BJ (cell line): ENCODE measurements around the gene MAP2K7. TPM values are rescaled to one million over a fixed set of nuclear protein-coding genes. Genes with fewer than 3 reads are reported as not detected.

ENCODE experiments used
- CTCF ChIA-PET: fragments of 350-600 bp; formaldehyde crosslinking; extraction: SDS; loops from one replicate; lab custom pipeline; 2021; ENCODE audit warnings: antibody characterized with exemption, inconsistent platforms; lab: Yijun Ruan, JAX
- POLR2A ChIA-PET: fragments of 300-600 bp; sonication (Branson Sonifier 250); formaldehyde crosslinking; extraction: SDS; loops from one replicate; lab custom pipeline; 2021; ENCODE audit warnings: antibody characterized with exemption; lab: Charles Lee
- DNase-seq: peaks from one replicate; pipeline ENCODE4 v3.0.0-alpha.2; 2011; ENCODE audit warnings: low read depth
- H3K27me3 ChIP-seq: 2 replicates; pipeline ENCODE4 v1.6.0; 2011; ENCODE audit warnings: low read length; ENCODE audit not compliant: control insufficient read depth, insufficient read depth
- H3K36me3 ChIP-seq: 2 replicates; pipeline ENCODE4 v1.5.1; 2011; ENCODE audit warnings: low read length; ENCODE audit not compliant: control insufficient read depth, insufficient read depth
- H3K4me3 ChIP-seq: 2 replicates; pipeline ENCODE4 v1.5.1; 2011; ENCODE audit warnings: low read depth, mild to moderate bottlenecking, control low read depth, low read length
- CTCF ChIP-seq: IDR thresholded peaks from 2 replicates; pipeline ENCODE4 v1.5.1; 2011; ENCODE audit warnings: low read depth, mild to moderate bottlenecking, control low read depth, inconsistent platforms, low read length, moderate library complexity; ENCODE audit not compliant: insufficient read depth
- polyA plus RNA-seq: library from polyadenylated mRNA; depleted of rRNA; stranded (reverse); fragments of >200 nt; gene quantifications from 2 replicates; pipeline ENCODE4 v1.2.3, GENCODE V29; 2011

MAP2K7 gene
- polyA plus RNA-seq, 1 experiment, result 8.0 TPM

- no peak overlapping the region for H3K4me3 ChIP-seq
- DNase-seq, result no peak
- no peaks in the 10 kb centered on the region for H3K27me3 ChIP-seq
- peaks cover 4% of the 10 kb centered on the region for H3K36me3 ChIP-seq
- ChIA-PET CTCF (interaction anchor here (1.7 kb wide), 1 partner anchor 26 kb away, joined by 4 read pairs; no protein-coding TSS in a partner anchor), POLR2A (interaction anchor here (0.8 kb wide), 1 partner anchor 31 kb away, joined by 14 read pairs; no protein-coding TSS in a partner anchor)
- TF ChIP-seq CTCF, result no peak
Observed at GRCh38 chr19:7897292-7897691, 6.4 kb upstream of the MAP2K7 start.

DNA sequence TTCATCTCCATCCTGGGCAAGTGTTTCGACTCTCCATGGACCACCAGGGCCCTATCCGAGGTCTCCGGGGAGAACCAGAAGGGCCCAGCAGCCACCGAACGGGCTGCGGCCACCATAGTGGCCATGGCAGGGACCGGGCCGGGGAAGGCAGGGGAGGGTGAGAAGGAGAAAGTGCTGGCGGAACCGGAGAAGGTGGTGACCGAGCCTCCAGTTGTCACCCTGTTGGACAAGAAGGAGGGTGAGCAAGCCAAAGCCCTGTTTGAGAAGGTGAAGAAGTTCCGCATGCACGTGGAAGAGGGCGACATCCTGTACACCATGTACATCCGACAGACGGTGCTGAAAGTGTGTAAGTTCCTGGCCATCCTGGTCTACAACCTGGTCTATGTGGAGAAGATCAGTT lies 4.7 kb upstream of the MAP2K7 start:
- no peak for TF ChIP-seq CTCF
- CTCF ChIA-PET, result interaction anchor here (1.6 to 1.9 kb wide), 2 partner anchors 21 to 47 kb away, joined by 3 to 6 read pairs; partner anchors contain the start of gene SNAPC2
- Histone ChIP-seq H3K36me3 (peaks cover 4% of the 10 kb centered on the region), H3K4me3 (no peak overlapping the region), H3K27me3 (no peaks in the 10 kb centered on the region)
- no peak for DNase-seq
- POLR2A ChIA-PET, result no interaction called here

DNA sequence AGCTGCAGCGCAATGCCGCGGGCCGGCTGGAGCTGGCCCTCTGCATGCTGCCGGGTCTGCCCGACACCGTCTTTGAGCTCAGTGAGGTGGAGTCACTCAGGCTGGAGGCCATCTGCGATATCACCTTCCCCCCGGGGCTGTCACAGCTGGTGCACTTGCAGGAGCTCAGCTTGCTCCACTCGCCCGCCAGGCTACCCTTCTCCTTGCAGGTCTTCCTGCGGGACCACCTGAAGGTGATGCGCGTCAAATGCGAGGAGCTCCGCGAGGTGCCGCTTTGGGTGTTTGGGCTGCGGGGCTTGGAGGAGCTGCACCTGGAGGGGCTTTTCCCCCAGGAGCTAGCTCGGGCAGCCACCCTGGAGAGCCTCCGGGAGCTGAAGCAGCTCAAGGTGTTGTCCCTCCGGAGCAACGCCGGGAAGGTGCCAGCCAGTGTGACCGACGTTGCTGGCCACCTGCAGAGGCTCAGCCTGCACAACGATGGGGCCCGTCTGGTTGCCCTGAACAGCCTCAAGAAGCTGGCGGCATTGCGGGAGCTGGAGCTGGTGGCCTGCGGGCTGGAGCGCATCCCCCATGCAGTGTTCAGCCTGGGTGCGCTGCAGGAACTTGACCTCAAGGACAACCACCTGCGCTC lies 3.8 kb upstream of the MAP2K7 start:
- Histone ChIP-seq H3K27me3 (no peaks in the 10 kb centered on the region), H3K4me3 (no peak overlapping the region), H3K36me3 (peaks cover 4% of the 10 kb centered on the region)
- ChIA-PET CTCF (interaction anchor here (1.0 to 1.9 kb wide), 4 partner anchors 9 to 48 kb away, joined by 3 to 6 read pairs (median 4); no protein-coding TSS in a partner anchor), POLR2A (no interaction called here)
- no peak for DNase-seq
- TF ChIP-seq CTCF, result no peak

DNA sequence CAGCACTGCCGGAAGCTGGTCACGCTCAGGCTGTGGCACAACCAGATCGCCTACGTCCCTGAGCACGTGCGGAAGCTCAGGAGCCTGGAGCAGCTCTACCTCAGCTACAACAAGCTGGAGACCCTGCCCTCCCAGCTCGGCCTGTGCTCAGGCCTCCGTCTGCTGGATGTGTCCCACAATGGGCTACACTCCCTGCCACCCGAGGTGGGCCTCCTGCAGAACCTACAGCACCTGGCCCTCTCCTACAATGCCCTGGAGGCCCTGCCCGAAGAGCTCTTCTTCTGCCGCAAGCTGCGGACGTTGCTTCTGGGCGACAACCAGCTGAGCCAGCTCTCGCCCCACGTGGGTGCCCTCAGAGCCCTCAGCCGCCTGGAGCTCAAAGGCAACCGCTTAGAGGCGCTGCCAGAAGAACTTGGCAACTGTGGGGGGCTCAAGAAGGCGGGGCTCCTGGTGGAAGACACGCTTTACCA lies 3.2 kb upstream of the MAP2K7 start:
- DNase-seq, result no peak
- ChIA-PET POLR2A (no interaction called here), CTCF (interaction anchor here (0.6 to 1.3 kb wide), 5 partner anchors 10 to 46 kb away, joined by 3 to 4 read pairs (median 3); no protein-coding TSS in a partner anchor)
- no peak overlapping the region for H3K4me3 ChIP-seq
- TF ChIP-seq CTCF, result no peak
- H3K36me3 ChIP-seq, result peaks cover 5% of the 10 kb centered on the region
- H3K27me3 ChIP-seq, result no peaks in the 10 kb centered on the region

- CTCF ChIA-PET, result interaction anchor here (0.6 to 1.5 kb wide), 6 partner anchors 10 to 101 kb away, joined by 3 to 4 read pairs (median 3); no protein-coding TSS in a partner anchor
- H3K36me3 ChIP-seq, result peaks cover 7% of the 10 kb centered on the region
- POLR2A ChIA-PET, result no interaction called here
- H3K27me3 ChIP-seq, result no peaks in the 10 kb centered on the region
- H3K4me3 ChIP-seq, result no peak overlapping the region
- no peak for TF ChIP-seq CTCF
- no peak for DNase-seq
Observed at GRCh38 chr19:7900931-7901330, 2.7 kb upstream of the MAP2K7 start.
